Measurements from ENCODE around the gene MBLAC1.

Gene MBLAC1

GRCh38 chr7:100098913-100099312, 27.9 kb upstream of the MBLAC1 start:
- no peak for DNase-seq

- no peak for DNase-seq
Measured at GRCh38 chr7:100099452-100099851, 27.3 kb upstream of the MBLAC1 start.

GRCh38 chr7:100100420-100101015, 26.2 kb upstream of the MBLAC1 start:
- peak; percentile 86 for DNase-seq

- DNase-seq: peak; percentile 95
Measured at GRCh38 chr7:100101016-100101862, 25.5 kb upstream of the MBLAC1 start, which contains the start of the genes AP4M1 and MCM7. TSS of gene AP4M1 (plus strand) at chr7:100101643. CDS start at chr7:100101715, 72 bp downstream. TSS of gene MCM7 (minus strand) at chr7:100101397. CDS start at chr7:100101294, 103 bp downstream.

- no peak for DNase-seq
Measured at GRCh38 chr7:100102950-100103840, 23.6 kb upstream of the MBLAC1 start.

- DNase-seq: no peak
Measured at GRCh38 chr7:100105534-100105933, 21.2 kb upstream of the MBLAC1 start.

- no peak for DNase-seq
Measured at GRCh38 chr7:100106633-100107032, 20.1 kb upstream of the MBLAC1 start.

- DNase-seq: no peak
Measured at GRCh38 chr7:100107125-100107737, 19.5 kb upstream of the MBLAC1 start.

- DNase-seq: no peak
Measured at GRCh38 chr7:100107890-100108289, 18.9 kb upstream of the MBLAC1 start.

GRCh38 chr7:100109521-100110163, 17.1 kb upstream of the MBLAC1 start:
- DNase-seq: no peak

- DNase-seq: no peak
Measured at GRCh38 chr7:100111156-100111555, 15.6 kb upstream of the MBLAC1 start.

GRCh38 chr7:100111914-100112313, 14.9 kb upstream of the MBLAC1 start:
- DNase-seq: no peak

GRCh38 chr7:100115026-100115425, 11.7 kb upstream of the MBLAC1 start:
- DNase-seq: no peak

- DNase-seq: no peak
Measured at GRCh38 chr7:100118388-100119071, 8.2 kb upstream of the MBLAC1 start.

- peak; percentile 78 for DNase-seq
Measured at GRCh38 chr7:100119072-100119969, 7.4 kb upstream of the MBLAC1 start, which contains the start of the genes CNPY4 and TAF6. TSS of gene CNPY4 (plus strand) at chr7:100119634. CDS start at chr7:100119745, 111 bp downstream. TSS of gene TAF6 (minus strand) at chr7:100119358. CDS start at chr7:100114209, 5,149 bp downstream.

- no peak for DNase-seq
Measured at GRCh38 chr7:100119970-100120732, 6.6 kb upstream of the MBLAC1 start.

- no peak for DNase-seq
Measured at GRCh38 chr7:100120733-100121036, 6.1 kb upstream of the MBLAC1 start.

- DNase-seq: no peak
Measured at GRCh38 chr7:100122067-100122466, 4.7 kb upstream of the MBLAC1 start.

GRCh38 chr7:100122568-100122967, 4.2 kb upstream of the MBLAC1 start:
- DNase-seq: no peak

All from activated gamma-delta T cell (primary cell).